PC-9 (cell line): ENCODE measurements around the gene DTD2. TPM values are rescaled to one million over a fixed set of nuclear protein-coding genes. Genes with fewer than 3 reads are reported as not detected.

ENCODE experiments used
- BruUV-seq: library from RNA; stranded (reverse); fragments of 400-500 nt; replicated peaks from 2 replicates; lab custom pipeline; 2021; lab: Mats Ljungman, UMichigan
- CTCF ChIA-PET: fragments of 300-600 bp; sonication (Branson Sonifier 250); formaldehyde crosslinking; loops from one replicate; lab custom pipeline; 2022; ENCODE audit warnings: antibody characterized with exemption; lab: Charles Lee
- POLR2A ChIA-PET: fragments of 300-600 bp; sonication (Branson Sonifier 250); formaldehyde crosslinking; loops from one replicate; lab custom pipeline; 2022; ENCODE audit warnings: antibody characterized with exemption; ENCODE audit not compliant: unreplicated experiment; lab: Charles Lee
- DNase-seq, 2 experiments: peaks; one replicate each; pipeline versions ENCODE4 v3.0.0 to v3.0.0-alpha.2; 2015 to 2022; ENCODE audit warnings: mixed read lengths in 1 of 2
- H2AFZ ChIP-seq: fragments of 200-600 bp; sonication (generic); 2 replicates; pipeline ENCODE4 v1.8.1; 2017; ENCODE audit warnings: antibody characterized with exemption
- H3F3A ChIP-seq: fragments of 200-600 bp; sonication (generic); 2 replicates; pipeline ENCODE4 v1.8.1; 2017; ENCODE audit warnings: antibody characterized with exemption, mild to moderate bottlenecking, low read depth; ENCODE audit not compliant: insufficient read depth
- H3K27ac ChIP-seq: fragments of 200-600 bp; sonication (generic); 2 replicates; pipeline ENCODE4 v1.6.1; 2016; ENCODE audit warnings: mixed run types
- H3K27me3 ChIP-seq: fragments of 200-600 bp; sonication (generic); 2 replicates; pipeline ENCODE4 v1.6.1; 2016; ENCODE audit warnings: low read depth, mixed run types; ENCODE audit not compliant: insufficient read depth
- H3K36me3 ChIP-seq: fragments of 200-600 bp; sonication (generic); 2 replicates; pipeline ENCODE4 v1.6.1; 2016; ENCODE audit warnings: low read depth, mixed run types
- H3K4me1 ChIP-seq: fragments of 200-600 bp; sonication (generic); replicated peaks from 2 replicates; pipeline ENCODE4 v1.6.1; 2016; ENCODE audit warnings: mixed run types; ENCODE audit not compliant: insufficient read depth
- H3K4me2 ChIP-seq: fragments of 200-600 bp; sonication (generic); 2 replicates; pipeline ENCODE4 v1.6.1; 2017; ENCODE audit warnings: mixed run types
- H3K4me3 ChIP-seq: fragments of 200-600 bp; sonication (generic); 2 replicates; pipeline ENCODE4 v1.6.1; 2016; ENCODE audit warnings: mixed run types
- H3K79me2 ChIP-seq: fragments of 200-600 bp; sonication (generic); 2 replicates; pipeline ENCODE4 v1.6.1; 2017; ENCODE audit warnings: low read depth, mixed run types
- H3K9me2 ChIP-seq: fragments of 200-600 bp; sonication (generic); 2 replicates; pipeline ENCODE4 v1.8.1; 2017; ENCODE audit warnings: mild to moderate bottlenecking; ENCODE audit not compliant: insufficient read depth
- H3K9me3 ChIP-seq: fragments of 200-600 bp; sonication (generic); 2 replicates; pipeline ENCODE4 v1.8.1; 2016; ENCODE audit warnings: low read depth; ENCODE audit not compliant: insufficient read depth
- H4K20me1 ChIP-seq: fragments of 200-600 bp; sonication (generic); 2 replicates; pipeline ENCODE4 v1.8.1; 2017; ENCODE audit not compliant: insufficient read depth
- CTCF ChIP-seq: fragments of 200-600 bp; sonication (generic); conservative IDR thresholded peaks from 2 replicates; pipeline ENCODE4 v1.6.1; 2017; ENCODE audit warnings: mixed run types, antibody characterized with exemption, mild to moderate bottlenecking, moderate library complexity
- EZH2 ChIP-seq: fragments of 200-600 bp; sonication (generic); IDR thresholded peaks from 2 replicates; pipeline ENCODE4 v1.8.0; 2017; ENCODE audit warnings: antibody characterized with exemption, low read depth
- intact Hi-C: fragments of 100-400 bp; cut with micrococcal nuclease; formaldehyde crosslinking; loops from one replicate; pipeline ENCODE4 v1.10.0; 2022; ENCODE audit not compliant: unreplicated experiment
- total RNA-seq: library from RNA; stranded (reverse); gene quantifications from 2 replicates; pipeline ENCODE4 v1.2.3, GENCODE V29; 2021

Gene DTD2
- total RNA-seq, 1 experiment from 2014 or later: 10.1 TPM

- H3F3A ChIP-seq: no peaks in the 10 kb centered on the region
- H3K4me1 ChIP-seq: no peaks in the 10 kb centered on the region
- no peak for DNase-seq
- POLR2A ChIA-PET: no interaction called here
- no peak overlapping the region for H3K4me3 ChIP-seq
- CTCF ChIA-PET: no interaction called here
- intact Hi-C loops: no loop called here
- H3K9me3 ChIP-seq: no peaks in the 10 kb centered on the region
- TF ChIP-seq CTCF: no peak
- TF ChIP-seq EZH2: no peak
- no peaks in the 10 kb centered on the region for H3K79me2 ChIP-seq
- H4K20me1 ChIP-seq: no peaks in the 10 kb centered on the region
- no TSS peak for BruUV-seq
- no peak overlapping the region for H3K4me2 ChIP-seq
- H3K36me3 ChIP-seq: no peaks in the 10 kb centered on the region
- no peaks in the 10 kb centered on the region for H3K9me2 ChIP-seq
- H3K27me3 ChIP-seq: no peaks in the 10 kb centered on the region
- no peak overlapping the region for H3K27ac ChIP-seq
- H2AFZ ChIP-seq: no peak overlapping the region
These were observed 21.7 kb upstream of the DTD2 start for GRCh38 chr14:31479027-31479426.

- no peaks in the 10 kb centered on the region for H3K9me3 ChIP-seq
- H3K27ac ChIP-seq: no peak overlapping the region
- H2AFZ ChIP-seq: no peak overlapping the region
- ChIA-PET CTCF (no interaction called here), POLR2A (no interaction called here)
- BruUV-seq: no TSS peak
- H3K4me3 ChIP-seq: no peak overlapping the region
- no peak for DNase-seq
- no peak for TF ChIP-seq EZH2
- TF ChIP-seq CTCF: no peak
- no peaks in the 10 kb centered on the region for H3K27me3 ChIP-seq
- H4K20me1 ChIP-seq: no peaks in the 10 kb centered on the region
- no peaks in the 10 kb centered on the region for H3K36me3 ChIP-seq
- no peaks in the 10 kb centered on the region for H3F3A ChIP-seq
- intact Hi-C loops: no loop called here
- no peaks in the 10 kb centered on the region for H3K79me2 ChIP-seq
- no peaks in the 10 kb centered on the region for H3K4me1 ChIP-seq
- no peak overlapping the region for H3K4me2 ChIP-seq
- H3K9me2 ChIP-seq: no peaks in the 10 kb centered on the region
These were observed 19.9 kb upstream of the DTD2 start for GRCh38 chr14:31477248-31477647.

- Histone ChIP-seq H3K9me3 (no peaks in the 10 kb centered on the region), H3K79me2 (no peaks in the 10 kb centered on the region), H3K4me1 (no peaks in the 10 kb centered on the region), H3K4me2 (no peak overlapping the region), H2AFZ (no peak overlapping the region), H4K20me1 (no peaks in the 10 kb centered on the region), H3K27me3 (no peaks in the 10 kb centered on the region), H3F3A (no peaks in the 10 kb centered on the region), H3K27ac (no peak overlapping the region), H3K9me2 (no peaks in the 10 kb centered on the region), H3K4me3 (no peak overlapping the region), H3K36me3 (no peaks in the 10 kb centered on the region)
- ChIA-PET CTCF (no interaction called here), POLR2A (no interaction called here)
- DNase-seq: no peak
- TF ChIP-seq EZH2 (no peak), CTCF (no peak)
- BruUV-seq: no TSS peak
- intact Hi-C loops: no loop called here
These were observed 19.0 kb upstream of the DTD2 start for GRCh38 chr14:31476131-31476866.
